HepG2 (cell line): ENCODE measurements around the gene ANKIB1. TPM values are rescaled to one million over a fixed set of nuclear protein-coding genes. Genes with fewer than 3 reads are reported as not detected.

ENCODE experiments used
- ATAC-seq: fragments of 200-7000 bp; cut with Tn5 transposase; 3 replicates; pipeline ENCODE4 v1.9.1; 2020; ENCODE audit warnings: mild to moderate bottlenecking, moderate library complexity
- BruUV-seq: library from RNA; stranded (reverse); fragments of 400-500 nt; replicated peaks from 2 replicates; lab custom pipeline; 2021; lab: Mats Ljungman, UMichigan
- CTCF ChIA-PET: fragments of 300-600 bp; formaldehyde crosslinking; extraction: SDS; loops from one replicate; lab custom pipeline; 2021; ENCODE audit warnings: low total read pairs, inconsistent platforms, low intra/inter-chr PET ratio; lab: Yijun Ruan, JAX
- POLR2A ChIA-PET: fragments of 350-600 bp; sonication (Branson Sonifier 250); formaldehyde crosslinking; loops from one replicate; lab custom pipeline; 2020; ENCODE audit warnings: antibody characterized with exemption, inconsistent platforms; lab: Yijun Ruan, JAX
- DNase-seq: peaks from one replicate; pipeline ENCODE4 v3.0.0-alpha.2; 2015; ENCODE audit warnings: low spot score
- FAIRE-seq: peaks from 3 replicates; lab custom pipeline; 2011; peaks lifted over from hg19 to GRCh38; lab: Jason Lieb, UNC
- H2AFZ ChIP-seq: one replicate; pipeline ENCODE4 v1.6.1; 2011; ENCODE audit warnings: low read length, inconsistent platforms
- H3K27ac ChIP-seq: fragments of 300-600 bp; 3 replicates; pipeline ENCODE4 v1.8.0; 2011; ENCODE audit warnings: mixed run types, mild to moderate bottlenecking, mixed read lengths, low read length, inconsistent platforms; ENCODE audit not compliant: insufficient read depth; ENCODE audit errors: extremely low read length
- H3K27me3 ChIP-seq, 2 experiments: fragments of 200-600 bp in 1 of 2; 2 replicates in 1 of 2; 3 replicates in 1 of 2; pipeline versions ENCODE4 v1.6.0 to v1.8.0; 2011; ENCODE audit warnings: low read length in 2 of 2, mild to moderate bottlenecking in 2 of 2, moderate library complexity in 2 of 2, inconsistent platforms in 1 of 2; ENCODE audit not compliant: insufficient read depth in 2 of 2, control insufficient read depth in 1 of 2
- H3K36me3 ChIP-seq, 2 experiments: fragments of 200-600 bp in 1 of 2; replicated peaks in 1 of 2; 2 replicates in 1 of 2; 3 replicates in 1 of 2; pipeline versions ENCODE4 v1.5.1 to v1.8.0; 2011; ENCODE audit warnings: low read length in 2 of 2, inconsistent platforms in 1 of 2; ENCODE audit not compliant: insufficient read depth in 2 of 2, control insufficient read depth in 1 of 2
- H3K4me1 ChIP-seq: 2 replicates; pipeline ENCODE4 v1.5.1; 2012; ENCODE audit warnings: low read length, inconsistent platforms; ENCODE audit not compliant: insufficient read depth
- H3K4me2 ChIP-seq: 2 replicates; pipeline ENCODE4 v1.6.0; 2011; ENCODE audit warnings: low read depth, low read length, inconsistent platforms
- H3K4me3 ChIP-seq, 3 experiments: fragments of 200-600 bp in 1 of 3; sonication (generic), shearing (Covaris generic) in 1 of 3; replicated peaks in 1 of 3; 2 replicates each; pipeline ENCODE4 v1.5.1; 2011 to 2016; ENCODE audit warnings: low read length in 3 of 3, inconsistent platforms in 2 of 3, low read depth in 2 of 3, mild to moderate bottlenecking in 2 of 3, control low read depth in 1 of 3, mixed read lengths in 1 of 3; ENCODE audit not compliant: insufficient read depth in 1 of 3
- H3K79me2 ChIP-seq: one replicate; pipeline ENCODE4 v1.6.1; 2011; ENCODE audit warnings: low read length, inconsistent platforms; ENCODE audit not compliant: insufficient read depth
- H3K9ac ChIP-seq: 2 replicates; pipeline ENCODE4 v1.6.0; 2011; ENCODE audit warnings: mild to moderate bottlenecking, low read depth, low read length, inconsistent platforms; ENCODE audit not compliant: insufficient read depth
- H3K9me3 ChIP-seq: 2 replicates; pipeline ENCODE4 v1.5.1; 2012; ENCODE audit warnings: mild to moderate bottlenecking, low read length
- H4K20me1 ChIP-seq: 2 replicates; pipeline ENCODE4 v1.6.0; 2011; ENCODE audit warnings: inconsistent platforms, mild to moderate bottlenecking, low read length, moderate library complexity; ENCODE audit not compliant: insufficient read depth
- KLF15 ChIP-seq: sonication (generic); formaldehyde crosslinking; IDR thresholded peaks from 2 replicates; pipeline ENCODE4 v1.8.1; 2023; ENCODE audit warnings: borderline replicate concordance, mild to moderate bottlenecking, inconsistent platforms, missing genetic modification reagents, mixed read lengths
- MBD4 ChIP-seq: IDR thresholded peaks from 2 replicates; pipeline ENCODE4 v1.6.1; 2012; ENCODE audit warnings: low read length, inconsistent platforms, borderline replicate concordance
- ZNF33B ChIP-seq: sonication (generic); formaldehyde crosslinking; IDR thresholded peaks from 2 replicates; pipeline ENCODE4 v1.5.1; 2020; ENCODE audit warnings: mild to moderate bottlenecking, missing genetic modification reagents
- ZNF460 ChIP-seq: sonication (generic); formaldehyde crosslinking; IDR thresholded peaks from 2 replicates; pipeline ENCODE4 v1.5.1; 2020; ENCODE audit warnings: missing genetic modification reagents, mild to moderate bottlenecking, borderline replicate concordance
- ZNF530 ChIP-seq: sonication (generic); formaldehyde crosslinking; IDR thresholded peaks from 2 replicates; pipeline ENCODE4 v1.5.0; 2020; ENCODE audit warnings: low read depth, mild to moderate bottlenecking, missing genetic modification reagents
- ZNF616 ChIP-seq: sonication (generic); formaldehyde crosslinking; IDR thresholded peaks from 2 replicates; pipeline ENCODE4 v1.5.0; 2020; ENCODE audit warnings: low read depth, mild to moderate bottlenecking, missing genetic modification reagents
- WGBS: methylation state at CpG from one replicate; pipeline ENCODE4 v1.1.6; 2017; ENCODE audit warnings: low lambda C conversion rate; 5-methylcytosine and 5-hydroxymethylcytosine counted together
- in situ Hi-C: cut with HindIII; loops from 2 replicates; pipeline ENCODE4 v1.10.0; 2017; ENCODE audit warnings: low pct_unique_long_range_greater_than_20kb; ENCODE audit not compliant: extremely low pct_ligation_motif_present
- intact Hi-C: fragments of 100-400 bp; cut with micrococcal nuclease; formaldehyde crosslinking; loops from one replicate; pipeline ENCODE4 v1.10.0; 2022; ENCODE audit not compliant: unreplicated experiment
- polyA plus RNA-seq, 8 experiments: library from polyadenylated mRNA; depleted of rRNA in 3 of 8; stranded (reverse) in 7 of 8; unstranded in 1 of 8; fragments of >200 nt; fragmentation: Illumina TruSeq in 4 of 8; extraction: Trizol in 4 of 8; gene quantifications; 2 replicates each; pipeline versions ENCODE4 v1.2.1 to v1.2.3, GENCODE V29; 2011 to 2016; ENCODE audit warnings: low read depth in 4 of 8, missing spikeins in 1 of 8, mixed read lengths in 1 of 8; ENCODE audit not compliant: insufficient read depth in 1 of 8
- total RNA-seq, 5 experiments: library from RNA; depleted of rRNA; stranded (reverse); fragments of >200 nt; fragmentation: Illumina TruSeq; extraction: Trizol; gene quantifications; 2 replicates each; pipeline ENCODE4 v1.2.3, GENCODE V29; 2016; ENCODE audit warnings: low read depth in 1 of 5
- TF ChIP-seq, protein P1 (sequence below), 2 experiments: fragments of 450-650 bp in 1 of 2; sonication (generic) in 1 of 2; formaldehyde crosslinking in 1 of 2; IDR thresholded peaks; 2 replicates each; pipeline versions ENCODE4 v1.6.1 to v1.8.0; 2016 to 2022; ENCODE audit warnings: antibody characterized with exemption in 1 of 2, mild to moderate bottlenecking in 1 of 2, missing genetic modification reagents in 1 of 2
- TF ChIP-seq, protein P2 (sequence below): sonication (generic); formaldehyde crosslinking; IDR thresholded peaks from 2 replicates; pipeline ENCODE4 v1.5.0; 2020; ENCODE audit warnings: missing genetic modification reagents, mild to moderate bottlenecking, borderline replicate concordance
- TF ChIP-seq, protein P3 (sequence below): sonication (generic); formaldehyde crosslinking; IDR thresholded peaks from 2 replicates; pipeline ENCODE4 v1.5.1; 2020; ENCODE audit warnings: missing genetic modification reagents, mild to moderate bottlenecking, borderline replicate concordance
- TF ChIP-seq, protein P4 (sequence below): sonication (generic); formaldehyde crosslinking; IDR thresholded peaks from 2 replicates; pipeline ENCODE4 v1.4.0; 2020; ENCODE audit warnings: mild to moderate bottlenecking, missing genetic modification reagents
- TF ChIP-seq, protein P5 (sequence below): IDR thresholded peaks from 2 replicates; pipeline ENCODE4 v1.6.1; 2016; ENCODE audit warnings: mild to moderate bottlenecking, missing biosample characterization, missing genetic modification reagents

Gene ANKIB1
- total and polyA plus RNA-seq, 2 of the 13 experiments (the other 11 are each of a cell fraction or from before 2014, with no cell fraction given) = 28.7 to 29.6 TPM

DNA sequence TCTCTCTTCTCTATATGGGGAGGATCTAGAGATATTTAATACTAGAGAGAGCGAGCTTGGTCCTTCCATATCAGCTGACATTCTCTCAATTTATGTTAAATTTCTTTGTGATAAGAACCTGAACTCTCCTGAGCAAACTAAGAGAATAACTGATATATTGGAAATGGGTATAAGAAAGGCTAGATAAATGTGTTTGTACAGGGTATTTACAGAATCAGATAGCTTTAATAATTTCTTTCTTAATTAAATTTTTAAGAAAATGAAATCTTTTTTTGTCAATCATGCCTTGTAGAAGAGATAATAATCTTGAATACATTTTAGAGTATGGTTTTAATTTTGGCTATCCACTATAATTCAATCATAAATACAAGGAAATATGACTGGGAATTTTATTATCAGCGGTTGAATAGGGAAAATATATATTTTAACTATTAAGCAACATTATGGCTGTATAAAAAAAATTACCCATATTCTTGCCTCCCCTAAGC is 58.7 kb downstream of the ANKIB1 start:
- H3K9ac ChIP-seq = no peak overlapping the region
- intact Hi-C loops = no loop called here
- H3K4me2 ChIP-seq = no peak overlapping the region
- no peak overlapping the region for H3K4me3 ChIP-seq
- H3K9me3 ChIP-seq = no peaks in the 10 kb centered on the region
- CTCF ChIA-PET = no interaction called here
- FAIRE-seq (no peak), ATAC-seq (no peak), DNase-seq (no peak)
- no peaks in the 10 kb centered on the region for H4K20me1 ChIP-seq
- no peaks in the 10 kb centered on the region for H3K27me3 ChIP-seq
- BruUV-seq = no TSS peak
- H3K36me3 ChIP-seq = peaks cover 0 to 5% of the 10 kb centered on the region in 2 experiments; a peak in 1 of 5 replicates
- TF ChIP-seq ZNF530 (CRISPR knock-in tag) (no peak), ZNF616 (no peak), ZNF33B (no peak), KLF15 (CRISPR knock-in tag) (no peak), MBD4 (no peak), ZNF460 (CRISPR knock-in tag) (no peak)
- TF ChIP-seq, protein P1, sequence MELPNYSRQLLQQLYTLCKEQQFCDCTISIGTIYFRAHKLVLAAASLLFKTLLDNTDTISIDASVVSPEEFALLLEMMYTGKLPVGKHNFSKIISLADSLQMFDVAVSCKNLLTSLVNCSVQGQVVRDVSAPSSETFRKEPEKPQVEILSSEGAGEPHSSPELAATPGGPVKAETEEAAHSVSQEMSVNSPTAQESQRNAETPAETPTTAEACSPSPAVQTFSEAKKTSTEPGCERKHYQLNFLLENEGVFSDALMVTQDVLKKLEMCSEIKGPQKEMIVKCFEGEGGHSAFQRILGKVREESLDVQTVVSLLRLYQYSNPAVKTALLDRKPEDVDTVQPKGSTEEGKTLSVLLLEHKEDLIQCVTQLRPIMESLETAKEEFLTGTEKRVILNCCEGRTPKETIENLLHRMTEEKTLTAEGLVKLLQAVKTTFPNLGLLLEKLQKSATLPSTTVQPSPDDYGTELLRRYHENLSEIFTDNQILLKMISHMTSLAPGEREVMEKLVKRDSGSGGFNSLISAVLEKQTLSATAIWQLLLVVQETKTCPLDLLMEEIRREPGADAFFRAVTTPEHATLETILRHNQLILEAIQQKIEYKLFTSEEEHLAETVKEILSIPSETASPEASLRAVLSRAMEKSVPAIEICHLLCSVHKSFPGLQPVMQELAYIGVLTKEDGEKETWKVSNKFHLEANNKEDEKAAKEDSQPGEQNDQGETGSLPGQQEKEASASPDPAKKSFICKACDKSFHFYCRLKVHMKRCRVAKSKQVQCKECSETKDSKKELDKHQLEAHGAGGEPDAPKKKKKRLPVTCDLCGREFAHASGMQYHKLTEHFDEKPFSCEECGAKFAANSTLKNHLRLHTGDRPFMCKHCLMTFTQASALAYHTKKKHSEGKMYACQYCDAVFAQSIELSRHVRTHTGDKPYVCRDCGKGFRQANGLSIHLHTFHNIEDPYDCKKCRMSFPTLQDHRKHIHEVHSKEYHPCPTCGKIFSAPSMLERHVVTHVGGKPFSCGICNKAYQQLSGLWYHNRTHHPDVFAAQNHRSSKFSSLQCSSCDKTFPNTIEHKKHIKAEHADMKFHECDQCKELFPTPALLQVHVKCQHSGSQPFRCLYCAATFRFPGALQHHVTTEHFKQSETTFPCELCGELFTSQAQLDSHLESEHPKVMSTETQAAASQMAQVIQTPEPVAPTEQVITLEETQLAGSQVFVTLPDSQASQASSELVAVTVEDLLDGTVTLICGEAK (IDR thresholded peaks at IDR 0.05) = no peak
- TF ChIP-seq, protein P1 (CRISPR knock-in tag; IDR thresholded peaks at IDR 0.05) = no peak
- TF ChIP-seq, protein P2, sequence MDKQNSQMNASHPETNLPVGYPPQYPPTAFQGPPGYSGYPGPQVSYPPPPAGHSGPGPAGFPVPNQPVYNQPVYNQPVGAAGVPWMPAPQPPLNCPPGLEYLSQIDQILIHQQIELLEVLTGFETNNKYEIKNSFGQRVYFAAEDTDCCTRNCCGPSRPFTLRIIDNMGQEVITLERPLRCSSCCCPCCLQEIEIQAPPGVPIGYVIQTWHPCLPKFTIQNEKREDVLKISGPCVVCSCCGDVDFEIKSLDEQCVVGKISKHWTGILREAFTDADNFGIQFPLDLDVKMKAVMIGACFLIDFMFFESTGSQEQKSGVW (CRISPR knock-in tag) = no peak
- TF ChIP-seq, protein P3, sequence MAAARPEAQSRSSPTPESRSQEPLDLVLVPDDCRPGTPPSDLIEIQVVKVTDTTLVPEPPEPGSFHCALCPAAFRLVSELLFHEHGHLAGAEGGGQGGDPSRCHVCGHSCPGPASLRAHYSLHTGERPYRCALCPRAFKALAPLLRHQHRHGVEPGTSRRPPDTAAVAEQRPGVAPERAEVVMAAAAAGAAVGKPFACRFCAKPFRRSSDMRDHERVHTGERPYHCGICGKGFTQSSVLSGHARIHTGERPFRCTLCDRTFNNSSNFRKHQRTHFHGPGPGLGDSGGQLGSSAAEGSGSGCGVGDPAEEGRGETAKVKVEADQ = no peak
- TF ChIP-seq, protein P4, sequence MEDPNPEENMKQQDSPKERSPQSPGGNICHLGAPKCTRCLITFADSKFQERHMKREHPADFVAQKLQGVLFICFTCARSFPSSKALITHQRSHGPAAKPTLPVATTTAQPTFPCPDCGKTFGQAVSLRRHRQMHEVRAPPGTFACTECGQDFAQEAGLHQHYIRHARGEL (CRISPR knock-in tag) = no peak
- TF ChIP-seq, protein P5, sequence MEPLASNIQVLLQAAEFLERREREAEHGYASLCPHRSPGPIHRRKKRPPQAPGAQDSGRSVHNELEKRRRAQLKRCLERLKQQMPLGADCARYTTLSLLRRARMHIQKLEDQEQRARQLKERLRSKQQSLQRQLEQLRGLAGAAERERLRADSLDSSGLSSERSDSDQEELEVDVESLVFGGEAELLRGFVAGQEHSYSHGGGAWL (CRISPR knock-in tag) = no peak
- no peak overlapping the region for H3K27ac ChIP-seq
- no peaks in the 10 kb centered on the region for H3K4me1 ChIP-seq
- H2AFZ ChIP-seq = no peak overlapping the region
- POLR2A ChIA-PET = no interaction called here
- 97% methylated on average over 2 of the region's 2 CpGs for WGBS
- H3K79me2 ChIP-seq = no peaks in the 10 kb centered on the region
- in situ Hi-C loops = no loop called here
